Measurements from ENCODE around the gene UBALD1. TPM values are rescaled to one million over a fixed set of nuclear protein-coding genes. Genes with fewer than 3 reads are reported as not detected.
A peak's percentile ranks its signal among the peaks of the same experiment; 100 is the strongest.

UBALD1 gene
- total RNA-seq (2014; rRNA removed) (24.6 and 28.2 TPM in 2 replicates), Bru-seq, nascent RNA (percentile 64 among the genes with signal in this experiment), BruChase-seq, experiment 1, labeled RNA remaining after a 6-hour chase (percentile 63 among the genes with signal in this experiment), BruChase-seq, experiment 2, labeled RNA remaining after a 2-hour chase (percentile 74 among the genes with signal in this experiment)
- long read RNA-seq, transcript UBALD1-205 (1 exons, 2,641 nt), result minor isoform, 10 of 45 reads
- long read RNA-seq, transcript UBALD1-201 (3 exons, 1,413 nt), result major isoform, 15 of 45 reads
- long read RNA-seq, partial matches to known transcripts, result 2 of 45 reads
- long read RNA-seq, other reads (novel, unspliced or antisense), result 18 of 45 reads

- ChIA-PET CTCF (no interaction called here), POLR2A (ENCODE audit: unreplicated experiment) (interaction anchor here (0.6 kb wide), 2 partner anchors 9 to 21 kb away, joined by 3 to 4 read pairs; no protein-coding TSS in a partner anchor)
- DNase-seq (peak; percentile 88), ATAC-seq (peak; percentile 67)
- Histone ChIP-seq H2AFZ (ENCODE audit: low read length) (peak within 1 kb of the TSS; percentile 89), H3K27me3 (ENCODE audit: low read length) (no peaks in the 10 kb centered on the region), H3K79me2 (ENCODE audit: low read length) (peaks cover 43% of the 10 kb centered on the region), H3K4me2 (ENCODE audit: low read length) (peak within 1 kb of the TSS; percentile 97), H3K4me1 (ENCODE audit: insufficient read depth, low read length) (peaks cover 14% of the 10 kb centered on the region), H3K9me2 (replicated peaks; ENCODE audit: low read length) (no peaks in the 10 kb centered on the region), H3K36me3 (ENCODE audit: low read depth, low read length) (no peaks in the 10 kb centered on the region), H3K27ac (ENCODE audit: low read length) (peak within 1 kb of the TSS; percentile 53; the same call in 1 of the 2 replicates), H3K4me3 (ENCODE audit: low read length) (peak within 1 kb of the TSS; percentile 87), H3F3A (ENCODE audit: low read length, unreplicated experiment) (no peaks in the 10 kb centered on the region), H3K9ac (ENCODE audit: low read length) (peak within 1 kb of the TSS; percentile 84), H4K20me1 (ENCODE audit: low read length) (peaks cover 13% of the 10 kb centered on the region), H3K9me3 (ENCODE audit: low read length) (no peaks in the 10 kb centered on the region)
- intact Hi-C loops (cut with micrococcal nuclease), result no loop called here
- TF ChIP-seq EZH2 (IDR thresholded peaks at IDR 0.05; ENCODE audit: low read length, unreplicated experiment) (no peak), CTCF (conservative IDR thresholded peaks at IDR 0.05; ENCODE audit: low read depth, low read length) (no peak), EZH2phosphoT487 (IDR thresholded peaks at IDR 0.05; ENCODE audit: borderline replicate concordance, low read length) (no peak)
- no TSS peak for BruUV-seq (replicated peaks)
These were observed at the start of gene UBALD1 for GRCh38 chr16:4614571-4615383. TSS of gene UBALD1 (minus strand) at chr16:4614888. CDS start at chr16:4614797, 91 bp downstream.

DNA sequence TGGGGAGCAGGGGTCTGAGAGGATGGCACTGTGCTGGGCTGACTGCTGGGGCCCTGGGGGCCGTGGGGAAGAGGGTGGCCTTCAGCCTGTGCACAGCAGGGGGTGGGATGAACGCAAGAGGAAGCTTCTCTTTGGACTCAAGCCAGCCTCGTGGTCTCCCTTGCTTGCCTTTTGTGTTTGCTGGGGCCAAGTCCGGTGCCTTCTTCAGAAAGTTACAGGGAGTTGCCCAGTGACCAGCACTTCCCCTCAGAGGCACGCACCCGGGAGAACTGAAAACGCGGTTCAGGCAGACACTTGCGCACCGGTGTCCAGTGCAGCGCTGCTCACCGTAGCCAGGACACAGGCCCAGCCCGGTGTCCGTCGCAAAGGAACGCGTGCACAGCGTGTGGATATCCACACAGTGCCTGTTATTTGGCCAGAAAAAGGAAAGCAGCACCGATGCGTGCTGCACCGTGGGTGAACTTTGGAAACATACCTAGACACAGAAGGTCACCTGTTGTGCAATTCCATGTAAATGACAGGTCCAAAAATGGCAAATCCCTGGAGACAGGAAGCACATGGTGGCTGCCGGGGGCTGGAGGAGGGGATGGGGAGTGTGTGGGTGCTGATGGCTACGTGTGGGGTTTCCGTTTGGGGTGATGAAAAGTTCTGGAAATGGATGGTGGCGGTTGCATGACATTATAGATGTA is 49.2 kb upstream of the UBALD1 start:
- no peak for DNase-seq
- H3K4me1 ChIP-seq (ENCODE audit: insufficient read depth, low read length), result no peaks in the 10 kb centered on the region; the same call in 1 of the 2 replicates
- no peaks in the 10 kb centered on the region for H3K9me3 ChIP-seq (ENCODE audit: low read length)
- H3K27ac ChIP-seq (ENCODE audit: low read length), result no peak overlapping the region
- intact Hi-C loops (cut with micrococcal nuclease), result no loop called here
- H3K4me3 ChIP-seq (ENCODE audit: low read length), result no peak overlapping the region
- no TSS peak for BruUV-seq (replicated peaks)
- no peaks in the 10 kb centered on the region for H3K79me2 ChIP-seq (ENCODE audit: low read length)
- TF ChIP-seq CTCF (conservative IDR thresholded peaks at IDR 0.05; ENCODE audit: low read depth, low read length) (no peak), EZH2 (IDR thresholded peaks at IDR 0.05; ENCODE audit: low read length, unreplicated experiment) (no peak), EZH2phosphoT487 (IDR thresholded peaks at IDR 0.05; ENCODE audit: borderline replicate concordance, low read length) (no peak)
- no peaks in the 10 kb centered on the region for H4K20me1 ChIP-seq (ENCODE audit: low read length)
- POLR2A ChIA-PET (ENCODE audit: unreplicated experiment), result no interaction called here
- no peaks in the 10 kb centered on the region for H3F3A ChIP-seq (ENCODE audit: low read length, unreplicated experiment)
- CTCF ChIA-PET, result no interaction called here
- no peak overlapping the region for H2AFZ ChIP-seq (ENCODE audit: low read length)
- peaks cover 7% of the 10 kb centered on the region for H3K36me3 ChIP-seq (ENCODE audit: low read depth, low read length)
- no peaks in the 10 kb centered on the region for H3K27me3 ChIP-seq (ENCODE audit: low read length)
- no peaks in the 10 kb centered on the region for H3K9me2 ChIP-seq (replicated peaks; ENCODE audit: low read length)
- no peak overlapping the region for H3K4me2 ChIP-seq (ENCODE audit: low read length)
- no peak; the same call in 1 of the 2 replicates for ATAC-seq
- no peak overlapping the region for H3K9ac ChIP-seq (ENCODE audit: low read length)
